ENCODE data around the gene MAML2.

Gene MAML2

DNA sequence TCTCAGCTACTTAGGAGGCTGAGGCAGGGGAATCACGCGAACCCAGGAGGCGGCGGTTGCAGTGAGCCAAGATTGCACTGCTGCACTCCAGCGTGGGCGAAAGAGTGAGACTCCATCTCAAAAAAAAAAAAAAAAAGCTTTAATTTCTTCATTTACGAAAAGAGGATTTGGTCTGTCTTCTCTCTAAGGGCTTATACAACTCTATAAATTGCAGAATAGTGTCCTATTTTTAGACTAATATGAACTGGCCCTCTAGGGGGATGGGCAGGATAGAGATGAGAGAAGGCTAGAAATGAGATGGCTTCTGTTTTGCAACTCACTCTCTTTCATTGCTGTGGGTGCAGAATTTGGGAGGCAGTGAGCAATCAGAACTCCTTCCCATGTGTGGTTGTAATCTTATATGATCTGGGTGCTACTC is 11.3 kb downstream of the MAML2 start:
- Histone ChIP-seq H2AK5ac (ENCODE audit: low read length, severe bottlenecking) (no peak overlapping the region), H3K4me3 (ENCODE audit: insufficient read depth in 1 of 2, low read depth in 1 of 2, low read length in 2 of 2) (peak overlapping the region in 1 of 2 experiments; percentile 50), H3K9ac (ENCODE audit: low read length) (peak overlapping the region; percentile 55), H2BK12ac (ENCODE audit: low read length in 2 of 2) (peak overlapping the region; percentile 14 to 48), H3K27me3 (ENCODE audit: control insufficient read depth in 1 of 2, insufficient read depth in 1 of 2, low read length in 2 of 2) (no peaks in the 10 kb centered on the region), H2AFZ (ENCODE audit: low read depth, low read length) (no peak overlapping the region), H3K4me2 (ENCODE audit: low read length, poor library complexity, severe bottlenecking) (no peak overlapping the region), H2BK15ac (ENCODE audit: low read depth, poor library complexity, severe bottlenecking) (no peak overlapping the region), H2BK5ac (ENCODE audit: low read depth, low read length, poor library complexity, severe bottlenecking) (no peak overlapping the region), H3K4me1 (ENCODE audit: control insufficient read depth, insufficient read depth, low read depth, low read length) (peaks cover 13% of the 10 kb centered on the region), H3K36me3 (ENCODE audit: control insufficient read depth in 1 of 2, insufficient read depth in 2 of 2, low read depth in 1 of 2, low read length in 2 of 2) (peaks cover 0 to 22% of the 10 kb centered on the region in 2 experiments), H4K91ac (ENCODE audit: low read length) (no peak overlapping the region), H3K79me1 (replicated peaks; ENCODE audit: low read length, poor library complexity, severe bottlenecking) (peaks cover 4% of the 10 kb centered on the region), H3K9me3 (ENCODE audit: control insufficient read depth, low read length) (no peaks in the 10 kb centered on the region), H2BK120ac (ENCODE audit: low read depth, low read length) (no peak overlapping the region), H3K18ac (ENCODE audit: low read depth in 1 of 2, low read length in 2 of 2) (no peak overlapping the region), H3K27ac (ENCODE audit: low read length, poor library complexity, severe bottlenecking) (peak overlapping the region; percentile 31), H3K14ac (ENCODE audit: low read length in 2 of 2) (no peak overlapping the region), H3K23ac (ENCODE audit: low read length in 2 of 2) (no peak overlapping the region), H3K4ac (ENCODE audit: low read depth in 1 of 2, low read length in 2 of 2) (no peak overlapping the region), H4K8ac (ENCODE audit: low read length) (no peak overlapping the region)
- 100% methylated on average over 5 of the region's 7 CpGs for WGBS
- DNase-seq = no peak

DNA sequence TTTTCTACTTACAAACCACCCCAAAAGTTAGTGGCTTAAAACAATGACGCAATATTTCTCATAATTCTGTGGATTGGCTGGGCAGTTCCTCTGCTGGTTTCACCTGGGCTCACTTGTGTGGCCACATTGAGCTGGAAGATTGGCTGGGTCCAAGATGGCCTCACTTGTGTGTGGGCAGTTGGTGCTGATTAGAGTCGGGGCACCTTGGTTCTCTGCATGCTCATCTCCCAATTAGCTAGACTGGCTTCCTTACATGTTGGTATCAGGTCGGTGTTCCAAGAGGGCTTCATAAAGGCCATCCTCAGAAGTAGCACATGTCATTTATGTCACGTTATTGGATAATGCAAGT is 12.5 kb downstream of the MAML2 start:
- H3K9ac ChIP-seq (ENCODE audit: low read length) = no peak overlapping the region
- H2AK5ac ChIP-seq (ENCODE audit: low read length, severe bottlenecking) = peak overlapping the region; percentile 34
- no peak overlapping the region for H2AFZ ChIP-seq (ENCODE audit: low read depth, low read length)
- no peak overlapping the region for H2BK15ac ChIP-seq (ENCODE audit: low read depth, poor library complexity, severe bottlenecking)
- H3K14ac ChIP-seq (ENCODE audit: low read length in 2 of 2) = no peak overlapping the region
- H3K36me3 ChIP-seq (ENCODE audit: control insufficient read depth in 1 of 2, insufficient read depth in 2 of 2, low read depth in 1 of 2, low read length in 2 of 2) = peaks cover 0 to 19% of the 10 kb centered on the region in 2 experiments
- H3K23ac ChIP-seq (ENCODE audit: low read length in 2 of 2) = no peak overlapping the region
- H3K79me1 ChIP-seq (replicated peaks; ENCODE audit: low read length, poor library complexity, severe bottlenecking) = peaks cover 4% of the 10 kb centered on the region
- H3K4me2 ChIP-seq (ENCODE audit: low read length, poor library complexity, severe bottlenecking) = no peak overlapping the region
- H2BK5ac ChIP-seq (ENCODE audit: low read depth, low read length, poor library complexity, severe bottlenecking) = no peak overlapping the region
- no peak overlapping the region for H4K8ac ChIP-seq (ENCODE audit: low read length)
- no peak overlapping the region for H2BK120ac ChIP-seq (ENCODE audit: low read depth, low read length)
- no peaks in the 10 kb centered on the region for H3K9me3 ChIP-seq (ENCODE audit: control insufficient read depth, low read length)
- WGBS = 98% methylated on average over 4 of the region's 4 CpGs
- H3K4ac ChIP-seq (ENCODE audit: low read depth in 1 of 2, low read length in 2 of 2) = no peak overlapping the region
- H2BK12ac ChIP-seq (ENCODE audit: low read length in 2 of 2) = no peak overlapping the region
- no peaks in the 10 kb centered on the region for H3K27me3 ChIP-seq (ENCODE audit: control insufficient read depth in 1 of 2, insufficient read depth in 1 of 2, low read length in 2 of 2)
- peaks cover 15% of the 10 kb centered on the region for H3K4me1 ChIP-seq (ENCODE audit: control insufficient read depth, insufficient read depth, low read depth, low read length)
- no peak overlapping the region for H3K4me3 ChIP-seq (ENCODE audit: insufficient read depth in 1 of 2, low read depth in 1 of 2, low read length in 2 of 2)
- no peak overlapping the region for H4K91ac ChIP-seq (ENCODE audit: low read length)
- H3K18ac ChIP-seq (ENCODE audit: low read depth in 1 of 2, low read length in 2 of 2) = peak overlapping the region in 1 of 2 experiments; percentile 53
- no peak overlapping the region for H3K27ac ChIP-seq (ENCODE audit: low read length, poor library complexity, severe bottlenecking)
- DNase-seq = no peak

DNA sequence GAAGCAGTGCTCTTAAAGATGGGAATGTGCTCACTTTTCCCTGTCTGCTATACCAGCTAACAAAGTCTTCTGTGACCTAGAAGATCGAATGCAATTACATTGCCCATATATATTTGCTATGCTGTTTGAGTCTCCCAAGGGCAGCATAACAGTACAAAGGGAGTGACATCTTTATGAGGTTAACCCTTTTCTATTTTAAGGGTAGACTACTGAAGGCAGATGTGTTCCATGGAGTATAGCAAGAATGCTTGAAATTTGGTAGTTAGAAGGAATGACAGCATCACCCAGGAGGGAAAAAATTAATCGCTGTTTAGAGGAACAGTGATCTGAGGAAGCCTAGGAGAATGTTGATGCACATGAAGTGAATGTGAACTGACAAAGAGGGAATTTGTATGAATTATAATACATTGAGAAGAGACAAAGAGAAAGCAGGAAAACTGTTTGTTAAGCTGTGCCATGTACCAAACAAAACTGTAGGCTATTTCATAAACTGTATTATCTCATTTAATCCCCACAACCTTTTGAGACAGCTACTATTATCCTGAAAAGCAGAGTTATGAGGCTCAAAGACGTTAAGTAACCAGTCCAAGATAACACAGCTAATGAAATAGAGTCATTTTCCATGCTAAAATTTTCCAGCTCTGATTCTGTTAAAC is 13.0 kb downstream of the MAML2 start:
- 69% methylated on average over 3 of the region's 3 CpGs for WGBS

DNA sequence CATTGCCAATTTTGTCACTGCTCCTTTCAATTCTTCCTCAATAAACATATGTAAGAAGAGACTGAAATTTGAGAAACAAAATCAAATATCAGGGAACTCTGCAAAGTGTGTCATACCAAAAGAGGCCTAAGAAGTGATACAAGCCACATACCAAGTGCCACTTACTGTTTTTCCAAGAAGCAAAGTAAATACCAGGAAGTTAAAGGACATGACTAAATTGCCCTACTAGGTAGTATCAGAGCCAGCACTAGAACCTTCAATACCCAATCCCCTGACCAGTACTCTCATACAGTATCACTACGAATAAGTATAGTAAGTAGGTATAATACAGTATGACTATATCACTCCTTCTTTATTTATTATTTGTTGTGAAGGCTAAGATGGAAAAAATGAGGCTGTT is 13.6 kb downstream of the MAML2 start:
- Histone ChIP-seq H2AFZ (ENCODE audit: low read depth, low read length) (no peak overlapping the region), H2BK15ac (ENCODE audit: low read depth, poor library complexity, severe bottlenecking) (no peak overlapping the region), H3K9me3 (ENCODE audit: control insufficient read depth, low read length) (no peaks in the 10 kb centered on the region), H4K91ac (ENCODE audit: low read length) (no peak overlapping the region), H2BK120ac (ENCODE audit: low read depth, low read length) (no peak overlapping the region), H2BK5ac (ENCODE audit: low read depth, low read length, poor library complexity, severe bottlenecking) (no peak overlapping the region), H3K9ac (ENCODE audit: low read length) (no peak overlapping the region), H3K27me3 (ENCODE audit: control insufficient read depth in 1 of 2, insufficient read depth in 1 of 2, low read length in 2 of 2) (no peaks in the 10 kb centered on the region), H2AK5ac (ENCODE audit: low read length, severe bottlenecking) (no peak overlapping the region), H3K14ac (ENCODE audit: low read length in 2 of 2) (no peak overlapping the region), H4K8ac (ENCODE audit: low read length) (no peak overlapping the region), H3K27ac (ENCODE audit: low read length, poor library complexity, severe bottlenecking) (peak overlapping the region; percentile 54), H3K23ac (ENCODE audit: low read length in 2 of 2) (no peak overlapping the region), H3K4me3 (ENCODE audit: insufficient read depth in 1 of 2, low read depth in 1 of 2, low read length in 2 of 2) (no peak overlapping the region), H2BK12ac (ENCODE audit: low read length in 2 of 2) (no peak overlapping the region), H3K4me1 (ENCODE audit: control insufficient read depth, insufficient read depth, low read depth, low read length) (peaks cover 15% of the 10 kb centered on the region), H3K18ac (ENCODE audit: low read depth in 1 of 2, low read length in 2 of 2) (no peak overlapping the region), H3K79me1 (replicated peaks; ENCODE audit: low read length, poor library complexity, severe bottlenecking) (no peaks in the 10 kb centered on the region), H3K4me2 (ENCODE audit: low read length, poor library complexity, severe bottlenecking) (no peak overlapping the region), H3K36me3 (ENCODE audit: control insufficient read depth in 1 of 2, insufficient read depth in 2 of 2, low read depth in 1 of 2, low read length in 2 of 2) (peaks cover 0 to 8% of the 10 kb centered on the region in 2 experiments), H3K4ac (ENCODE audit: low read depth in 1 of 2, low read length in 2 of 2) (no peak overlapping the region)
- no CpG with 5 or more reads among the region's 1 CpG for WGBS
- no peak for DNase-seq

More for the DNA sequence above, 13.0 kb downstream of the MAML2 start:
- Histone ChIP-seq H3K4me2 (ENCODE audit: low read length, poor library complexity, severe bottlenecking) (no peak overlapping the region), H3K36me3 (ENCODE audit: control insufficient read depth in 1 of 2, insufficient read depth in 2 of 2, low read depth in 1 of 2, low read length in 2 of 2) (peaks cover 0 to 14% of the 10 kb centered on the region in 2 experiments), H3K79me1 (replicated peaks; ENCODE audit: low read length, poor library complexity, severe bottlenecking) (peaks cover 2% of the 10 kb centered on the region), H2AFZ (ENCODE audit: low read depth, low read length) (no peak overlapping the region), H2BK120ac (ENCODE audit: low read depth, low read length) (no peak overlapping the region), H2AK5ac (ENCODE audit: low read length, severe bottlenecking) (no peak overlapping the region), H3K4me3 (ENCODE audit: insufficient read depth in 1 of 2, low read depth in 1 of 2, low read length in 2 of 2) (no peak overlapping the region), H3K18ac (ENCODE audit: low read depth in 1 of 2, low read length in 2 of 2) (no peak overlapping the region), H2BK15ac (ENCODE audit: low read depth, poor library complexity, severe bottlenecking) (no peak overlapping the region), H3K27me3 (ENCODE audit: control insufficient read depth in 1 of 2, insufficient read depth in 1 of 2, low read length in 2 of 2) (no peaks in the 10 kb centered on the region), H3K9ac (ENCODE audit: low read length) (no peak overlapping the region), H2BK12ac (ENCODE audit: low read length in 2 of 2) (no peak overlapping the region), H2BK5ac (ENCODE audit: low read depth, low read length, poor library complexity, severe bottlenecking) (no peak overlapping the region), H3K4me1 (ENCODE audit: control insufficient read depth, insufficient read depth, low read depth, low read length) (peaks cover 15% of the 10 kb centered on the region), H4K91ac (ENCODE audit: low read length) (no peak overlapping the region), H3K27ac (ENCODE audit: low read length, poor library complexity, severe bottlenecking) (peak overlapping the region; percentile 54), H3K4ac (ENCODE audit: low read depth in 1 of 2, low read length in 2 of 2) (no peak overlapping the region), H4K8ac (ENCODE audit: low read length) (no peak overlapping the region), H3K23ac (ENCODE audit: low read length in 2 of 2) (no peak overlapping the region), H3K9me3 (ENCODE audit: control insufficient read depth, low read length) (no peaks in the 10 kb centered on the region), H3K14ac (ENCODE audit: low read length in 2 of 2) (no peak overlapping the region)
- DNase-seq = no peak

Data from mesenchymal stem cell (in vitro differentiated cells and primary cell).